Activated naive CD4-positive, alpha-beta T cell treated with anti-CD3 and anti-CD28 coated beads, Interleukin-2, amount 10 ng/mL, durations not matched to agents 7 days and 5 days (primary cell): Measurements from ENCODE around the gene GTPBP1.

Experiments used
- CTCF ChIA-PET: fragments of 350-600 bp; sonication (Branson Sonifier 250); formaldehyde crosslinking; loops from one replicate; lab custom pipeline; 2021; ENCODE audit warnings: antibody characterized with exemption; lab: Charles Lee
- DNase-seq: peaks from one replicate; pipeline ENCODE4 v3.0.0-alpha.2; 2020
- H3K27ac Mint-ChIP-seq: one replicate; pipeline ENCODE4 v1.8.0; 2021; ENCODE audit warnings: mild to moderate bottlenecking, moderate library complexity, mixed read lengths
- H3K27me3 Mint-ChIP-seq: one replicate; pipeline ENCODE4 v1.8.0; 2021; ENCODE audit warnings: mild to moderate bottlenecking, mixed read lengths
- H3K36me3 Mint-ChIP-seq: one replicate; pipeline ENCODE4 v1.8.0; 2021; ENCODE audit warnings: mixed read lengths
- H3K4me1 Mint-ChIP-seq: one replicate; pipeline ENCODE4 v1.8.0; 2021; ENCODE audit warnings: mixed read lengths
- H3K4me3 Mint-ChIP-seq: one replicate; pipeline ENCODE4 v1.8.0; 2021; ENCODE audit warnings: mild to moderate bottlenecking, moderate library complexity, mixed read lengths
- H3K9me3 Mint-ChIP-seq: one replicate; pipeline ENCODE4 v1.8.0; 2021; ENCODE audit warnings: mixed read lengths

GTPBP1 gene

GRCh38 chr22:38744981-38745380 is 39.2 kb downstream of the GTPBP1 start:
- Mint-ChIP-seq H3K27ac (peak overlapping the region; percentile 53), H3K4me1 (peaks cover 64% of the 10 kb centered on the region), H3K27me3 (no peaks in the 10 kb centered on the region)

GRCh38 chr22:38745676-38746460 is 40.1 kb downstream of the GTPBP1 start:
- H3K27ac Mint-ChIP-seq = peak overlapping the region; percentile 60
- no peaks in the 10 kb centered on the region for H3K27me3 Mint-ChIP-seq
- no peaks in the 10 kb centered on the region for H3K9me3 Mint-ChIP-seq
- H3K4me3 Mint-ChIP-seq = no peak overlapping the region
- no peak for DNase-seq
- CTCF ChIA-PET = interaction anchor here (1.5 to 1.8 kb wide), 2 partner anchors 9 to 12 kb away, joined by 3 to 5 read pairs; no protein-coding TSS in a partner anchor
- H3K36me3 Mint-ChIP-seq = peaks cover 76% of the 10 kb centered on the region
- peaks cover 67% of the 10 kb centered on the region for H3K4me1 Mint-ChIP-seq

More at GRCh38 chr22:38744981-38745380, 39.2 kb downstream of the GTPBP1 start:
- H3K9me3 Mint-ChIP-seq = no peaks in the 10 kb centered on the region
- CTCF ChIA-PET = interaction anchor here (1.5 to 1.8 kb wide), 2 partner anchors 10 to 11 kb away, joined by 3 to 5 read pairs; no protein-coding TSS in a partner anchor
- peaks cover 78% of the 10 kb centered on the region for H3K36me3 Mint-ChIP-seq
- H3K4me3 Mint-ChIP-seq = no peak overlapping the region
- DNase-seq = no peak

GRCh38 chr22:38748487-38749136 is 42.9 kb downstream of the GTPBP1 start:
- peak overlapping the region; percentile 62 for H3K27ac Mint-ChIP-seq
- H3K36me3 Mint-ChIP-seq = peaks cover 76% of the 10 kb centered on the region
- CTCF ChIA-PET = no interaction called here
- H3K4me1 Mint-ChIP-seq = peaks cover 70% of the 10 kb centered on the region
- no peaks in the 10 kb centered on the region for H3K27me3 Mint-ChIP-seq
- no peaks in the 10 kb centered on the region for H3K9me3 Mint-ChIP-seq
- no peak for DNase-seq
- no peak overlapping the region for H3K4me3 Mint-ChIP-seq

GRCh38 chr22:38750104-38750503 is 44.4 kb downstream of the GTPBP1 start:
- peaks cover 68% of the 10 kb centered on the region for H3K4me1 Mint-ChIP-seq
- CTCF ChIA-PET = interaction anchor here (0.6 to 3.6 kb wide), 4 partner anchors 10 to 1065 kb away, joined by 3 to 12 read pairs (median 6); no protein-coding TSS in a partner anchor

GRCh38 chr22:38750638-38751037 is 44.9 kb downstream of the GTPBP1 start:
- peaks cover 64% of the 10 kb centered on the region for H3K4me1 Mint-ChIP-seq
- CTCF ChIA-PET = interaction anchor here (1.0 to 3.6 kb wide), 4 partner anchors 11 to 26 kb away, joined by 3 to 12 read pairs (median 6); no protein-coding TSS in a partner anchor

More at GRCh38 chr22:38750104-38750503, 44.4 kb downstream of the GTPBP1 start:
- Mint-ChIP-seq H3K4me3 (peak overlapping the region; percentile 89), H3K9me3 (no peaks in the 10 kb centered on the region), H3K27ac (peak overlapping the region; percentile 77), H3K27me3 (no peaks in the 10 kb centered on the region), H3K36me3 (peaks cover 80% of the 10 kb centered on the region)
- DNase-seq = no peak

GRCh38 chr22:38751066-38751421 is 45.3 kb downstream of the GTPBP1 start:
- DNase-seq = no peak
- H3K27me3 Mint-ChIP-seq = no peaks in the 10 kb centered on the region
- peak overlapping the region; percentile 89 for H3K4me3 Mint-ChIP-seq
- no peaks in the 10 kb centered on the region for H3K9me3 Mint-ChIP-seq
- H3K36me3 Mint-ChIP-seq = peaks cover 73% of the 10 kb centered on the region
- H3K27ac Mint-ChIP-seq = peak overlapping the region; percentile 100
- H3K4me1 Mint-ChIP-seq = peaks cover 61% of the 10 kb centered on the region
- CTCF ChIA-PET = interaction anchor here (1.0 to 3.6 kb wide), 6 partner anchors 8 to 26 kb away, joined by 3 to 12 read pairs (median 4); no protein-coding TSS in a partner anchor

More at GRCh38 chr22:38750638-38751037, 44.9 kb downstream of the GTPBP1 start:
- DNase-seq = no peak
- Mint-ChIP-seq H3K27ac (peak overlapping the region; percentile 100), H3K27me3 (no peaks in the 10 kb centered on the region), H3K9me3 (no peaks in the 10 kb centered on the region), H3K4me3 (peak overlapping the region; percentile 89), H3K36me3 (peaks cover 76% of the 10 kb centered on the region)

GRCh38 chr22:38751422-38752346 is 45.9 kb downstream of the GTPBP1 start:
- Mint-ChIP-seq H3K27ac (peak overlapping the region; percentile 100), H3K4me3 (peak overlapping the region; percentile 89), H3K36me3 (peaks cover 71% of the 10 kb centered on the region), H3K9me3 (no peaks in the 10 kb centered on the region), H3K27me3 (no peaks in the 10 kb centered on the region), H3K4me1 (peaks cover 63% of the 10 kb centered on the region)
- DNase-seq = peak; percentile 91
- CTCF ChIA-PET = interaction anchor here (1.0 to 3.6 kb wide), 6 partner anchors 9 to 27 kb away, joined by 3 to 12 read pairs (median 4); no protein-coding TSS in a partner anchor

- H3K4me3 Mint-ChIP-seq = peak overlapping the region; percentile 89
Measured at GRCh38 chr22:38753948-38754750, 48.4 kb downstream of the GTPBP1 start.

GRCh38 chr22:38754751-38755154 is 49.0 kb downstream of the GTPBP1 start:
- CTCF ChIA-PET = interaction anchor here (1.5 kb wide), 1 partner anchor 9 kb away, joined by 5 read pairs; no protein-coding TSS in a partner anchor
- Mint-ChIP-seq H3K27me3 (no peaks in the 10 kb centered on the region), H3K27ac (peak overlapping the region; percentile 100), H3K9me3 (no peaks in the 10 kb centered on the region), H3K4me3 (peak overlapping the region; percentile 89), H3K4me1 (peaks cover 71% of the 10 kb centered on the region), H3K36me3 (peaks cover 60% of the 10 kb centered on the region)
- peak; percentile 61 for DNase-seq

More at GRCh38 chr22:38753948-38754750, 48.4 kb downstream of the GTPBP1 start:
- Mint-ChIP-seq H3K36me3 (peaks cover 66% of the 10 kb centered on the region), H3K9me3 (no peaks in the 10 kb centered on the region), H3K27me3 (no peaks in the 10 kb centered on the region), H3K27ac (peak overlapping the region; percentile 100), H3K4me1 (peaks cover 72% of the 10 kb centered on the region)
- DNase-seq = peak; percentile 60
- CTCF ChIA-PET = interaction anchor here (0.7 to 1.5 kb wide), 3 partner anchors 8 to 30 kb away, joined by 3 to 5 read pairs (median 3); no protein-coding TSS in a partner anchor

GRCh38 chr22:38755155-38755910 is 49.6 kb downstream of the GTPBP1 start:
- Mint-ChIP-seq H3K9me3 (no peaks in the 10 kb centered on the region), H3K27ac (peak overlapping the region; percentile 100), H3K27me3 (no peaks in the 10 kb centered on the region), H3K36me3 (peaks cover 54% of the 10 kb centered on the region), H3K4me1 (peaks cover 71% of the 10 kb centered on the region), H3K4me3 (peak overlapping the region; percentile 97)
- peak; percentile 69 for DNase-seq
- CTCF ChIA-PET = interaction anchor here (1.5 to 2.2 kb wide), 2 partner anchors 9 to 11 kb away, joined by 5 to 8 read pairs; no protein-coding TSS in a partner anchor

- Mint-ChIP-seq H3K4me3 (peak within 1 kb of the TSS; percentile 97), H3K4me1 (peaks cover 68% of the 10 kb centered on the region), H3K27me3 (no peaks in the 10 kb centered on the region), H3K9me3 (no peaks in the 10 kb centered on the region), H3K36me3 (peaks cover 50% of the 10 kb centered on the region), H3K27ac (peak within 1 kb of the TSS; percentile 100)
- CTCF ChIA-PET = interaction anchor here (0.8 to 2.2 kb wide), 2 partner anchors 10 to 31 kb away, joined by 3 to 8 read pairs; no protein-coding TSS in a partner anchor
- peak; percentile 96 for DNase-seq
Measured at GRCh38 chr22:38755911-38756532, 50.3 kb downstream of the GTPBP1 start, which contains the start of gene SUN2. SUN2 (minus strand) TSS chr22:38755998; CDS start chr22:38752628, 3,370 bp downstream.
